GDM1 (cell line): Measurements from ENCODE around the gene WIPF3.

Experiments
- DNase-seq: peaks from one replicate; lab custom pipeline; 2025; lab: John Stamatoyannopoulos, UW

Gene WIPF3

DNA sequence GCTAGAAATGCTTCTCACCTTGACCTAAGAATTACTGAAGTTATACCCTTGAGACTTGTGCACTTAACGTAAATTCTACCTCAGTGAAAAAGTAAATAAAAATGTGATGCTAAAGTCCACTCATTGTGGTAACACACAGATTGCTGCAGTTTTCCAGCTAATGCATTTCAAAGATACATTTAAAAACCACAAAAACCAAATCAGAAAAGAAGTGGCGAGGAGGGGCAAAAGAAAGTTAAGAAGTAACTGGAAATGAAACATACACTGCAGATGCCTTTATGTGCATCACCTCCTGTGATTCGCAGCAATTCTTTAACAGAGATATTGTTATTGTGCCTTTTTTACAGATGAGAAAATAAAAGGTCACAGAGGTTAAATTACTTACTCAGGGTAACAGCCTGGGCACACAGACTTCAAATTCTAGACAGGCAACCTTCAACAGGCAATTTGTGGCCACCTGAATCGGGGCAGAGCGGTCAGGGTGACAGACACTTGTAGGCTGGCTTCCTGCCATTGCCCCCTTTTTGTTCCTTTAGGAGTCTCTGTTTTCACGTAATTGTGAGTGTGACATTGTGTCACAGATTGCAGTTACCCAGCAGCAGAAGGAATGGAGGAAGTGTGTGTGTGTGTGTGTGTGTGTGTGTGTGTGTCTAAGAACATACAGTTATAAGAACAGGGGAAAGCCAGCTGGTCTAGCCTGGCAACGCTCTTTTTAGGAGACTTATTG is 1.9 kb downstream of the WIPF3 start:
- DNase-seq, result no peak

DNA sequence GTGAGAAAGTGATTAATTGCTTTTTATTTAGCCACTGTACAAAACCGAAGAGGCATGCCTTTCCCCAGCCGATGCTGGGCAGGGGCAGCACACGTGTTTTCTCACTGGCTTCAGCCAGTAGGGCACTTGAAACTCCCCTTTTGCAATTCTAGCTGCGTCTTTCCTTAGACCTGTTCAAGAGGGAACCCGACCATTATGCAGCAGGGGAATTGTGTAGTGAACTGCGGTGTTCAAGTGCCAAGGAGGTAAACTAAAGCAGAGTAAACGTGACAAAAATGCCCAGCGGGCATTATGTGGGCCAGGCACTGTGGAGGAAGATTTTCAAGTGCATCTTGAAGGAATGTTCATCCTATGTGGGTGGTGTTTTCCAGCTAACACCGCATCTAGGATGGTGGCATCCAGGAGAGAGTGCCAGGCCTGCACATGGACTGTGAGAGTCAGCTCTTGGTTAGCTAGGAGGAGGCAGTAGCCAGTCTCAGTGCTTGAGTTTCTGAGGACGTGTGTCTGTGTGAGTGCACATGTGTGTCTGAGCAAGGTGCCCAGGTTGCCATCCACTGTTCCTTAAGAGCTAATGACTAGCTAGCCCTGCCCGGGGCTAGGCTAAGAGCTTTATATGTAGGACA is 3.3 kb downstream of the WIPF3 start:
- DNase-seq, result no peak

DNA sequence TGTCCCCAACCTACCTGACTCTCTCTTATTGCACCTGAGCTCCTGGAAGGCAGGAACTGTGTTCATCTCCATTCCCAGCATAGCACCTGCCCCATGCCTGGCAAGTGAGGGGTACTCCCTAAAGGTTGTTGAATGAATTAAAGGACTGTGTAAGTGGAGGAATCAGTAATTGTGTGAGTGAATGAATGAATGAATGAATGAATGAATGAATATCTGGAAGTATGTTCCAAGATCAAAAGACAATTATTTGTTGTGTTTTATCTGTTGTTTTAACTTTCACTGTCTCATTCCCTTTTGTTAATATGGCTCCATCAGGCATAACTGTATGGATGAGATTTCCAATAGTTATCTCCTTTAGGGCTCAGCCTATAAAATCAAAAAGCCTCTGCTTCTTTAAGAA is 4.0 kb downstream of the WIPF3 start:
- DNase-seq, result no peak

DNA sequence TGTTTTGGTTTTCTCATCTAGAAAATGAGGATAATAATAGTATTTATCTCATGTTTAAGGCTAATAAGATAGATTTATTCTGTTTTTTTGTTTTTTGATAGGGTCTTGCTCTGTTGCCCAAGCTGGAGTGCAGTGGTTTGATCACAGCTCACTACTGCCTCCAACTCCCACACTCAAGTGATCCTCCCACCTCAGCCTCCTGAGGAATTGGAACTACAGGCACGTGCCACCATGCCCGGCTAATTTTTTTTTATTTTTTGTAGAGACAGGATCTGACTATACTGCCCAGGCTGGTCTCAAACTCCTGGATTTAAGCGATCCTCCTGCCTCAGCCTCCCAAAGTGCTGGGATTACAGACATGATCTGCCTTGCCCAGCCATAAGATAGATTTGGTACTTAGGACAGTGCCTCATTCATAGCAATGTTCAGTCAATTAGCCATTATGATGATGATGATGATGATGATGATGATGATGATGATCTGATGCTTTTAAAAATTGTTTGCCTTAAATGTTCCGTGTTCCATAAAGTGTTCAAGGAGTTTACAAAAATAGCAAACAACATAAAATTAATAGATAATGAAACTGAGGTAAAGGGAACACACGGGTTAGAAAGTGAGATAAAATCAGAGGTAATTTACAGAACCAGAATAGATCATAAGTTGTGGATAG is 4.6 kb downstream of the WIPF3 start:
- no peak for DNase-seq

DNA sequence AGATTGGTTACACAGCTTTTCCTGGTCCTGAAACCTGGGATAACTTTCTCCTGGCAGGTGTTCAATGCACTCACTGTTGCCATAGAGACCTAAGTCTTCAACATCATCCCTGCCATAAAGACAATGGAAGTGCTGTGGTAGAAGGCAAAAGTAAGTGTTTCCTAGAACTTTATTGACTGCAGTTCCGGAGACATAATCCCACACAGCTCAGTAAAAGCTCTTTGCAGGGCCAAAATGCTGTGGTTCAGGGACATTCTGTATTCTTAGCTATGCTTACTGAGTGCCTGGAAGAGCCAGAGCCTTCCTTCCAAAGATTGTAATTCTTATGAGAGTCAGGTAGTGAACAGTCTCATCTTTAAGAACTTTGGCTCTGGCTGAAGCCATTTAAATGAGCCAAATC is 5.3 kb downstream of the WIPF3 start:
- DNase-seq, result no peak

DNA sequence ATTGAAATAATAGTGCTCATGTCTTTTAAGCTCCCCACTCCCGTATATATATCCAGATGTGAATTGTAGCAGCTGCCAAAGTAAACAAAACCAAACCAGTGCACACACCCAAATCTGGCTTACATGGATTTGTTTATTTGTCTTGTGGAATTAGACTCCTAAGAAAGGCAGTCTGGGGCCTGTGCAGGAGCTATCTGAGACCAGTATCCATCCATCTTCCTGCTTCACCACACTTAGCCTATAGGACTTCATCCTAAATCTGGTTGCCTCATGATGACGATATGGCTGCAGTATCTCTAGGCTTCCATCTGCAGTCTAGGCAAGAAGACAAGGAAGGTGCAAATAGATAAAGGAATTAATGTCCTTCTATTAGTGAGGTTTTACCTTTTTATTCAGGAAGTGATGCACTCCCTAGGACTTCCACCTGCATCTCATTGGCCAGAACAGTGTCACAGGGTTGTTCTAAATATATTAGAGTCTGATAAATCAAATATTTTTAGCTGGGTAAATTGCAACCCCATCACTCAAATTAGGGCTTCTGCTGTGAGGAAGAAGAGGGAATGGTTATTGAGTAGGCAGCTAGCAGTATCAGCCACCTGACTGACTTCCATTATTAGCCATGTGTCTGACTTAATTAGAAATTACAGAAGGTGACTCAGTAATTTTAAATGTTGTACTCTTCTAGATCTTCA is 6.0 kb downstream of the WIPF3 start:
- no peak for DNase-seq

DNA sequence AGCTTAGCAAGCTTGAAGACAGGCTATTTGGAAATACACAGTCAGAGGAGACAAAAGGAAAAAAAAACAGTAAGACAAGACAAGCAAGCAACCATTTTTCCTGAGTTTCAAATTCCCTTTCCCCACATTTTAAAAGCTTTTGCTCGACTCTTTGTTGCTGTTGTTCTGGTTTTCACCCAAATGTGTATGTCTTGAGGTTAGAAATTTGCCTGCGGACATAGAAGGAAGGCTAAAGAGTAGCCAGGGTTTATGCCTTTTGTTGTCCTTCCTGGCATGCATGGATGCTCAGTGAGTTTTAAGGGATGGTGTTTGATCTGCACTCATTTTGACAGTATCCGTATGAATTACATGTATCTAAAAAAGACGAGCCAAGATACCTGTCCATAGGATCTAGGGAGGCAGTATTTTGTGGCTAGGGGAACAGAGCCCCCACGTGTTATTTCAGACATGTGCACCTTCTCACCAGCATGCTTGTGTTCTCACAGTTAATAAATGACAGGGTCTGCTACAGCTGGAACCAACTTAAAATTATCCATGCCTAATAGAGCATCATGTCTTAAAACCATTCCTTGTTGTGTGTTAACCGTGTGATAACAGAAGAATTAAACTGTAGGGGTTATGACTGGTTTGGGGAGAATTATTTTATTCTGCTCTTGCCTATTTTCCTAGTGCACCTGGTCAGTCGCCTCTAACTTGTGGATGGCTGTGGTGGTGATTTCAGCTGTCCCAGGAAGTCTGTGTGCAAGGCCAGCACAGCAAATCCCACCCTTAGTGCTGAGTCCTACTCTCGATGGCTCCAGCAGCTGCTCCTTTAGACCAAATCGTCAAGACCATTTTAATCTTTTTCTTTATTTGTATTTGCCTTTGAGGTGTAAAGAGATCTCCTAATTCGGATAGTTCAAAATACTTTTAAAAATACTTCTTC is 9.1 kb downstream of the WIPF3 start:
- no peak for DNase-seq

DNA sequence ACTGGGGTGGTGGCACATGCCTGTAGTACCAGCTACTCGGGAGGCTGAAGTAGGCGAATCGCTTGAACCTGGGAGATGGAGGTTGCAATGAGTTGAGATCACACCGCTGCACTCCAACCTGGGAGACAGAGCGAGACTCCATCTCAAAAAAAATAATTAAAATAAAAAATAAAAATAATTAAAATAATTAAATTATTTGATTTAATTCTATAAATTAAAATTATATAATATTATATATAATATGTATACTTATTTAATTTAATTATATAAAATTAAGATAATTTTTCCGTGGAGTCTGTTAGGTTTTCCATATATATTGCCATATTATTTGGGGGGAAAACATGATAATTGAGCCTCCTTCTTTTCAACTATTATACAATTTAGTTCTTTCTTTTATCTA is 12.0 kb downstream of the WIPF3 start:
- DNase-seq, result no peak

DNA sequence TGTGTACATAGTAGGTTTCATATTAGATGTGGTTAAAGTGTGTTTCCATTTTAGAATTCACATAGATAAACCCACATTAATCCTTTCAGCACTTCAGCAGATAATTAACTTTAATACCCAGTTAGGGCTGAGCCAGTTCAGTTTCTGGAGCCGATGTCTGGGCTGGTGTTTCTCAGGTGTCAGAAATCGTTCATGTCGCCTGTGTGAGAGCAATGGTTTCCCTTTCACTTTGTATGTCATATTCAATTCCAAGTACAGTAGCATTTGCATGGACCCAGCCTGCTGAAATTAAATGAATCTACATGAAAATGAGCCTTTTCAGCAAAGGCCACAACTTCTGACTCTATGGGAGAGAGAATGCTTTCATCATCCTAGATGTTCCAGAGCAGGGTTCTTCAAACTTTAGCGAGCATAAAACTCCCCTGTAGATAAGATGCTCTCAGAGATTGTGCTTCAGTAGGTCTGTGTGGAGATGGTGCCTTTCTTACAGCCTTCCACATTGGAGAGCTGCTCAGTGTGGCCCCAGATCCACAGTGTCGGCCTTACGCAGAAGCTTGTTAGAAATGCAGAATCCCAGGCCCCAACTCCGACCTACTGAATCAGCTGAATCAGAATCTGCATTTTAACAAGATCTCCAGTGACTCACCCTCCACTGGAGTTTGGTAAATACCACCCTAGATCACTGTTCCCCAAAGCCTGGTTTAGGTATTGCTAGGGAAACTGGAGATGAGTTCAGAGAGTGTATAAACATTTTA is 19.6 kb downstream of the WIPF3 start:
- no peak for DNase-seq

DNA sequence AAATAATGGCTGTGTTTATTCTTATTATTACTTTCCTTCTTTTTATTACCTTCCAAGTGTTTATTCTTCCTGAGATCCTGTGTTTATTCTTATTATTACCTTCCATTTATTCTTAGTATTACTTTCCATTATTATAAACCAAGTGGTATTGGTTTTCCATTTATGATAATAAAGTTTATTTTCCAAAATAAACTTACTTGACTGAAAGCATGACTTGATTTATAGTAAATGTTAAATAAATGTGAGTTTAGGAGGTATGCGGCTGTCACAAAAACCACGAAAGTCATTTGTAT is 20.2 kb downstream of the WIPF3 start:
- no peak for DNase-seq

DNA sequence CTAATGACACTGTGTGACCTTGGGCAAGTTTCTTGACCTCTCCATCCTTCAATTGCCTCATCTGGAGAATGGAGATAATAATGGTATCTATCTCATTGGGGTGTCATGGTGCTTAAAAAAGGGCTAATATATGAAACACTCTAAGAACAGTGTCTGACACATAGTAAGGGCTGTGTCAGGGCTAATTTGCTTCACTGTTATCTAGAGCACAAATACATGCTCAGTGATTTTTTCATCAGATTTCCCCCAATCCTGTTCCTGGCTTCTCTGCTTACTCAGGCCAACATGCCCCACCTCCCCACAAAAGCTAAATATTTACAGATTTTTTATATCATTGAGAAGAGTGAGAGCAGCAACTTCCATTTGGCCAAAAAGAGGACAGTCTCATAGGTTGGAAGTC is 20.6 kb downstream of the WIPF3 start:
- no peak for DNase-seq

DNA sequence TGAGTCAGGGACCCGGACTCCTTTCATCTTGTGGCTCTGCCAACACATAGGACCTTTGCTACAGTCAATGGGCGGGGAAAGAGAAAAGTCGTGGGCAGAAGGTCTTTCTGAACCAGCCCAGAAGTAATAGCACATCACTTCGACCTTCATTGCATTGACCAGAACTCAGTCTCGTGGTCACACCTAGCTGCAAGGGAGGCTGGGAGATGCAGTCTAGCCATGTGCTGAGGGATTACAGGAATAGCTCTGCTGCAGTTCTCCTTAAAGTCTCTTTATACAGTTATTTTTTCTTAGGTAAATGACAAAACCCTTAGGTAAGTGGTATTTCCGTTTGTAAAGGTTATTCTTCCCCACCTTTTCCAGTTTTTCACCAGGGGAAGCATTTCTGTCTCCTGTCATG is 25.4 kb downstream of the WIPF3 start:
- DNase-seq, result no peak

DNA sequence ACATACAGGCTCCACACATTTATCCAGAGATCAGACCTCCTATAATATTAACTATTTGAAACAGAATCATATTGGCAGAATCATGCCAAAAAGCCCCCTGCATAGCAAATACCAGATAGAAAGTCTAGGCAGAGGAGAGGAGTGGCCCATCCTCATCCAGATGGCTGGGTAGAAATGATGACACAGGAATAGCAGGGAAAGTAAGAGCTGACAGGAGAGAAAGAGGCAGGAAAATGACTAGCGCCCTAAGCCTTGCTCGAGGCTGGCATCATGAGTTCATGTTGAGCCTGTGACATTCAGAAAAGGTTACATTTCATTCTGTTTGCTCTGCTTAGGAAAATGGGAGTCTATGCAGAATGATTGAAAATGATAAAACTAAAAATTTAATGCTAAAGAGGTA is 27.6 kb downstream of the WIPF3 start:
- no peak for DNase-seq

DNA sequence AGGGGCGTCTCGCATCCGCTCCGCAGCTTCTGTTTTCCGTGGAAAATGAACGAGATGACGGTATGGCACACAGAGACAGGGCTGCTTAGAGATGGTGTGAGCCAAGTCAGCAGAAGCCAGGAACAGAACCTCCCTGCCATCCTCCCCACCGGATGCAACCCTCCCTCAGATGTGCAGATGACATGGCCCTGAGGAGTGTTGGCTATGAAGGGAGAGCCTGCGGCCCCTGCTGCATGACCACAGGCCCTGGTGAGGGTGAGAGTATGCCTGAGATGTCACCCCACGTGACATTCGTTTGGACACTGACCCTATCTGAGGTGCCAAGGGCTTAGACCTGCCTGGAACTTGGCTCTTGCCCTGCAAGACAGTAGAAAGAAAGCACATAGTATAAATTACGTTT is 29.4 kb downstream of the WIPF3 start:
- no peak for DNase-seq

DNA sequence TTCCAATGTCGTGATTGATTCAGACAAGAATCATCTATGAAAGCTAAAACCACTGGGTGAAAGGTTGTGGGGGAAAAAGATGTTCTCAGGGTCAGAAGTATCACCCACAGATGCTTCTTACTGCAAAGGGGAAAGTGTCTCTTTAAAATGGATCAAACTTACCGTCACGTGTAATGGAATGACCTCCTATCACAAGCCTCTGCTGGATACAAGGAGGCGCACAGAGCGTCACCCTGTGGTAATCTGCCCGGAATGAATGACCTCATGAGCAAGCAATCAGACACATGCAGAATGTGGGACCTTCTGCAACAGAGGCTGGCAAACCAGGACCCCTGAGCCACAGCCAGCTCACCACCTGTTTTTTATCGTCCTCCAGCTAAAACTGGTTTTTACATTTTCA is 33.0 kb downstream of the WIPF3 start:
- DNase-seq, result no peak

DNA sequence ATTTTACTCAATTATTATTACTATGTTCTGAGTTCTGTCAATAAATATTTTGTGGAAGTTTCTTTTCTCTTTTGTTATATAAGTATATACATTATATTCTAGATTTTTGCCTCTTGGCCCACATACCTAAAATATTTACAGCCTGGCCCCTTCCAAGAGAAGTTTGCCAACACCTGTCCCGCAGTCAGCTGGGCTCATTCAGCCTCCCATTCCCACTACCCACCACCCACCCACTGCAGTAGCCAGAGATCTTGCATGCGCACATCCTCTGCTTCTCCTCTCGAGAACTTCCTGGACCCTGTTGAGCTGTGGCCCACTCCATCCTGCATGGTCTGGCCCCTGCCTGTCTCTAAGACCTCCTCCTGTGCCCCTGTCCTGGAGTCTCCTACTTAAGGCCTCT is 33.6 kb downstream of the WIPF3 start:
- no peak for DNase-seq

DNA sequence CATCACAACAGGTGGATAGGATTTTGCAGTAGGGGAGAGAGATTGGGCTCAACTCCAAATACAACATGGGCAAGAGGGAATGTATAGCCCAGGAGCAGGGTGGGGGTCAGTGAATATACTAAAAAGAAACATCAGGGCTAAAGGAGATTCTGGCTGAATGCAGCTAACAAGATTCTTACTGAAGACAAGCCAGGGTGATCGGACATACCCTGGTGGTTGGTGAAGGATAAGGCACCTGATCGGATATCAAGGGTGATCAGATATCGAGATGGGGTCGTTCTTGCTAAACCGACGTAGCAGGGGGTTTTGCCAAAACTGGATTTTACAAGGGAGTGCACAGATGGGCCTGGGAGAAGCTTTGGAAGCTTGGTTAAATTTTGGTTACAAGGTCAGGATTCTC is 34.4 kb downstream of the WIPF3 start:
- DNase-seq, result no peak

DNA sequence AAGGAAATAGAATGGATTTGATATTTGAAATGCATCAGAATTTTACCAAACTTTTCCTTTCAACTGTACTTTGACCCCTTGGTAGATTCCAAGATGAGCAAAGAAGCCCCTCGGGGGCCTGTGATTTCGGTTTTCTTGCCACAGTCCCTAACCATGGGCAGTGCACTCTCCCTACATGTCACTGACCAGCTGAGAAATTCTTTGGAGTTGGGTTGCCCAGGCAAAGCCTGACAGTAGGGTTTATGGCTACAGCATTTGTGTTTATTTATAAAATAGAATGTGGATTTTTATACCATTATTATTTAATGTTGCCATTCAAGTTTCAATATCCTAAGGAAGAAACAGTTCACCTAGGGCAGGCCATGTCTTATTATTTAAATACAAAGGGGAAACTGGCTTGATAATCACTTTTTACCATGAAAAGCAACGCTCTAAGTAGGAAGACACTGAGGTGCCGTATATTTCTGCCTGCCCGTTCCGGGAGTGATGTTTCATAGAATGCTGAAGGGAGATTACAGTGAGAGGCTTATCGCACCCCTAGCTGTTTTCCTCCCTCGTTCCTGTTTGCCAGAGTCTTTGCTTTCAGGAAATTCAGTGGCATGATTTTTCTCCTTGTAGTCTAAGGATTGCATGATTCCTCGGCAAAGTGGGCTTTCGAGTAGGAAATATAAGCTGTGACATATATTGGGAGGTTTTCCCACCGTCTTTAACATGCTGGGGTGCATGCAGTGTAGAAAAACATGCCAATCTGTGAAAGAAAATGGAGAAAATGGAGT is 35.8 kb downstream of the WIPF3 start:
- no peak for DNase-seq

DNA sequence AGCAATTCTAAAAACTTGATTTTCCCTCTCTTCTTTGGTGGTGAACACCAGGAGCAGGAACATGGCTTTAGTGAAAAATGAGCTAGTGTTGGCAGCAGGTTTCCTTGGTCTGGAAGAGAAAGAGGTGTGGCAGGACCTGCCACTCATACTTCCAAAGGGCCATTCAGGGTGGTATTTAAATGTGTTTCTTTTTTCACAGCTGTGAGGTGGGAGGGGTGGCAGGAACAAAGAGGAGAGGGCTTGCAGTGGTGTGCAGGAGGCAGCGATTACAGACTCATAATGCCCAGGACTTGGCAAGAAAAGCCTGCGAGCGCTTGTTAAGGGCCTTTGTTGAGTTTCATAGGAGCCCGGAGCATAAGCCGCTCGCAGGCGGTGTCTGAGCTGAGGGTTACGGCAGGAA is 36.8 kb downstream of the WIPF3 start:
- DNase-seq, result no peak

DNA sequence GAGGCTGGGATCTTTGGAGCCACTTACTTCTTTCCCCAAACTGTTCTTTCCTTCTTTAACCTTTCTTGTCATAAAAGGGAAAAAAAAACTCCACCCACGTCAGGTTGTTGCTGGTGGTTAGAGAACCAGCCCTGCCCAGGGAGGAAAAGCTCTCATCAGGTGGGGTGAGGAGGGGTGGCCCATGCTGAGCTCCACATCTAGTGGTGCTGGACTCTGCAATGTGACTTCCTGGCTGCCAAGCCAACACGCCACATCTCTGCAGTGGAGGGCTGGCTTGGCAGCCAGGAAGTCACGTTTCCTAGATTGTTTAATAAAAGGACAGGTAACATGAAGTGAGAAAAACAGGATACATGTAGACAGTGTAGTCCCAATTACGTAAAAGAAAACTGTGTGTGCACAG is 37.4 kb downstream of the WIPF3 start:
- DNase-seq, result no peak

DNA sequence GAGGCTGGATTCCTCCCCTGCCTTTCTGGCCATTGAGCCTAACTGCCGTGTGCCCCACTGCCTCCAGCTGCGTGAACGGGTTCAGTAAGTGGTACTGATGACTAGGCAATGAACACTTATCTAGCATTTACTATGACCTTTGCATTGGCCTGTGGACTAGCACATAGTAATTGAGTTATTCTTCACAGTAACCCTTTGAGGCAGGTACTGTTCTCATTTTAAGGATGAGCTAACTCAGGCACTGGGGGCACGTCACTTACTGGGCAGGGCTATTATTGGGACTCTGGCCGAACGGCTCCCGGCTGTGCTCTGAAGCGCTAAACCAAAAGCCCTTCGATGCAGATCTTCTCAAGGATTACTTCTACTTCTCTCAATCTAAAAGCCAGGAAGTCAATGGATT is 38.3 kb downstream of the WIPF3 start:
- DNase-seq, result no peak
